Measurements from ENCODE around the gene MCC.

DNA sequence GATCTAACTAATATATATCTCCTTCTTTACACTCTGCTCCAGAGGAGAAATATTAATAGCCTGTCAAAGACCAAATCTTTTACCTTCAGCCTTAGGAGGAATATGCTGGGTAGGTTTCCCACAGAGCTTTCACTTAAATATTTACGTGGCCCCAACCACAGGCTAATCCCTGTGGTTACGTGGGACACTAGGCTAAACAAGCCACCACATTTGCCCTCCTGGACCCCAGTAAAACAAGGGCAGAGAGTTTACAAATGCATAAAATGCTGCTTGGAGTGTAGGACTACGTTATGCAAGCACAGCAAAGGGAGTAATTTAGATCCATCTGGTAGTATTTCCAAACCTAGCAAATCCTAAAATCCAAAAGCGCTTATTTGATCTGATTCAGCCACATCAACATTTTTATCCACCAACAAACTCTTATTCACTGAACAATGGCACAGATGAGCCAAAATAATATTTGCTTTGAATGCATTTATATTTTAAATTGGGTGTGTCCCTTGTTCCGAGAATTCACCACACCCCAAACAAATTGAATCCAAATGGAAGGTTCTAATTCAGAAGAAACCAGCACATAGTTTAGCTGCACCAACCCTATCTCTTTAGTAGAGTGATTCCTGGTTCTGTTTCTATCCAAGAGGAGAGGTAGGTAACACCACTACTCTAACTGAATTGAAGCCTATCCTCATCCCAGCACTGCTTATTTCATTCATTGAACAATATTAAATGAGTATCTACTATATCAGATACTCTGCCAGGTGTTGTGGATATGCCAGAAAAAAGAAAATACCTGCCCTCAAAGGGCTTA, 232.5 kb downstream of the MCC start:
- TF ChIP-seq, protein P1, sequence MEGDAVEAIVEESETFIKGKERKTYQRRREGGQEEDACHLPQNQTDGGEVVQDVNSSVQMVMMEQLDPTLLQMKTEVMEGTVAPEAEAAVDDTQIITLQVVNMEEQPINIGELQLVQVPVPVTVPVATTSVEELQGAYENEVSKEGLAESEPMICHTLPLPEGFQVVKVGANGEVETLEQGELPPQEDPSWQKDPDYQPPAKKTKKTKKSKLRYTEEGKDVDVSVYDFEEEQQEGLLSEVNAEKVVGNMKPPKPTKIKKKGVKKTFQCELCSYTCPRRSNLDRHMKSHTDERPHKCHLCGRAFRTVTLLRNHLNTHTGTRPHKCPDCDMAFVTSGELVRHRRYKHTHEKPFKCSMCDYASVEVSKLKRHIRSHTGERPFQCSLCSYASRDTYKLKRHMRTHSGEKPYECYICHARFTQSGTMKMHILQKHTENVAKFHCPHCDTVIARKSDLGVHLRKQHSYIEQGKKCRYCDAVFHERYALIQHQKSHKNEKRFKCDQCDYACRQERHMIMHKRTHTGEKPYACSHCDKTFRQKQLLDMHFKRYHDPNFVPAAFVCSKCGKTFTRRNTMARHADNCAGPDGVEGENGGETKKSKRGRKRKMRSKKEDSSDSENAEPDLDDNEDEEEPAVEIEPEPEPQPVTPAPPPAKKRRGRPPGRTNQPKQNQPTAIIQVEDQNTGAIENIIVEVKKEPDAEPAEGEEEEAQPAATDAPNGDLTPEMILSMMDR (IDR thresholded peaks at IDR 0.05), result no peak
- TF ChIP-seq POLR2A (IDR thresholded peaks at IDR 0.05), result no peak

Measured in uterus (tissue), 2 donors.